H1 (cell line): ENCODE results near the gene GADD45B. TPM values are rescaled to one million over a fixed set of nuclear protein-coding genes. Genes with fewer than 3 reads are reported as not detected.

Experiments used
- CTCF ChIA-PET: fragments of 300-600 bp; sonication (Branson Sonifier 250); formaldehyde crosslinking; loops from one replicate; lab custom pipeline; 2021; ENCODE audit not compliant: partially characterized antibody; lab: Charles Lee
- POLR2A ChIA-PET: fragments of 300-600 bp; sonication (Branson Sonifier 250); formaldehyde crosslinking; loops from one replicate; lab custom pipeline; 2021; ENCODE audit warnings: inconsistent platforms; ENCODE audit not compliant: partially characterized antibody; lab: Charles Lee
- DNase-seq, 2 experiments: peaks; one replicate each; pipeline versions ENCODE4 v3.0.0 to v3.0.0-alpha.2; 2010 to 2022; ENCODE audit warnings: low spot score in 2 of 2, low read depth in 1 of 2, mixed read lengths in 1 of 2
- FAIRE-seq: peaks from 2 replicates; lab custom pipeline; 2011; peaks lifted over from hg19 to GRCh38; lab: Jason Lieb, UNC
- H2AFZ ChIP-seq: 2 replicates; pipeline ENCODE4 v1.8.1; 2012; ENCODE audit warnings: low read length, inconsistent platforms
- H2AK5ac ChIP-seq: 2 replicates; pipeline ENCODE4 v1.6.1; 2013; ENCODE audit warnings: low read depth, low read length
- H2BK120ac ChIP-seq: replicated peaks from 2 replicates; pipeline ENCODE3; 2013; ENCODE audit warnings: low read depth, low read length, inconsistent platforms
- H2BK12ac ChIP-seq: 2 replicates; pipeline ENCODE4 v1.6.1; 2013; ENCODE audit warnings: low read depth, low read length
- H2BK15ac ChIP-seq: 2 replicates; pipeline ENCODE4 v1.6.1; 2013; ENCODE audit warnings: low read length
- H2BK20ac ChIP-seq: 2 replicates; pipeline ENCODE4 v1.6.1; 2013; ENCODE audit warnings: low read length
- H2BK5ac ChIP-seq: 2 replicates; pipeline ENCODE4 v1.6.1; 2013; ENCODE audit warnings: low read depth, low read length
- H3K14ac ChIP-seq: 2 replicates; pipeline ENCODE4 v1.6.1; 2013; ENCODE audit warnings: inconsistent platforms; ENCODE audit not compliant: insufficient read length
- H3K18ac ChIP-seq: 2 replicates; pipeline ENCODE4 v1.6.1; 2013; ENCODE audit warnings: low read length; ENCODE audit errors: extremely low read depth
- H3K23ac ChIP-seq: 2 replicates; pipeline ENCODE4 v1.6.1; 2013; ENCODE audit warnings: inconsistent platforms; ENCODE audit not compliant: insufficient read length
- H3K23me2 ChIP-seq: 2 replicates; pipeline ENCODE4 v1.6.1; 2013; ENCODE audit warnings: low read depth, low read length
- H3K27ac ChIP-seq: 2 replicates; pipeline ENCODE4 v1.6.1; 2011; ENCODE audit warnings: low read depth, low read length, inconsistent platforms
- H3K27me3 ChIP-seq, 4 experiments: replicated peaks in 1 of 4; 1 replicate in 1 of 4; 2 replicates in 3 of 4; pipeline versions ENCODE4 v1.6.1 to v1.8.1; 2011 to 2013; ENCODE audit warnings: low read length in 3 of 4, mild to moderate bottlenecking in 3 of 4, inconsistent platforms in 2 of 4, mixed read lengths in 2 of 4, moderate library complexity in 1 of 4; ENCODE audit not compliant: control insufficient read depth in 3 of 4, insufficient read depth in 3 of 4; ENCODE audit errors: extremely low read depth in 1 of 4
- H3K36me3 ChIP-seq, 4 experiments: 2 replicates each; pipeline versions ENCODE4 v1.6.1 to v1.8.1; 2011 to 2013; ENCODE audit warnings: mild to moderate bottlenecking in 4 of 4, low read length in 3 of 4, moderate library complexity in 2 of 4, control low read depth in 1 of 4, inconsistent platforms in 1 of 4; ENCODE audit not compliant: insufficient read depth in 4 of 4, control insufficient read depth in 2 of 4
- H3K4ac ChIP-seq: replicated peaks from 2 replicates; pipeline ENCODE3; 2013; ENCODE audit warnings: low read length, low read depth, mixed read lengths, inconsistent platforms; ENCODE audit not compliant: insufficient read length
- H3K4me1 ChIP-seq, 4 experiments: replicated peaks in 1 of 4; 1 replicate in 1 of 4; 2 replicates in 3 of 4; pipeline versions ENCODE4 v1.6.1 to v1.8.1; 2011 to 2013; ENCODE audit warnings: low read length in 3 of 4, inconsistent platforms in 2 of 4, mixed read lengths in 1 of 4; ENCODE audit not compliant: insufficient read depth in 4 of 4, control insufficient read depth in 3 of 4
- H3K4me2 ChIP-seq, 2 experiments: 2 replicates each; pipeline versions ENCODE4 v1.6.1 to v1.8.1; 2011 to 2013; ENCODE audit warnings: low read depth in 2 of 2, low read length in 2 of 2, control low read depth in 1 of 2, inconsistent platforms in 1 of 2, mild to moderate bottlenecking in 1 of 2; ENCODE audit not compliant: insufficient read depth in 1 of 2
- H3K4me3 ChIP-seq, 4 experiments: fragments of 200-600, 300-600 bp in 1 of 4; sonication (generic), shearing (Covaris generic), sonication (Bioruptor Twin) in 1 of 4; 2 replicates each; pipeline versions ENCODE4 v1.5.1 to v1.8.1; 2011 to 2016; ENCODE audit warnings: low read length in 4 of 4, low read depth in 3 of 4, control low read depth in 2 of 4, inconsistent platforms in 2 of 4, mild to moderate bottlenecking in 2 of 4, mixed read lengths in 1 of 4, moderate library complexity in 1 of 4; ENCODE audit not compliant: insufficient read depth in 2 of 4; ENCODE audit errors: extremely low read depth in 1 of 4
- H3K56ac ChIP-seq: replicated peaks from 2 replicates; pipeline ENCODE3; 2013; ENCODE audit warnings: low read depth, mild to moderate bottlenecking, mixed read lengths, low read length, inconsistent platforms; ENCODE audit not compliant: insufficient read length
- H3K79me1 ChIP-seq: 2 replicates; pipeline ENCODE4 v1.6.1; 2013; ENCODE audit warnings: low read depth, low read length, control low read depth
- H3K79me2 ChIP-seq, 2 experiments: 2 replicates each; pipeline versions ENCODE4 v1.6.1 to v1.8.1; 2012 to 2013; ENCODE audit warnings: low read length in 2 of 2, mild to moderate bottlenecking in 2 of 2, inconsistent platforms in 1 of 2; ENCODE audit not compliant: insufficient read depth in 2 of 2, control insufficient read depth in 1 of 2
- H3K9ac ChIP-seq, 4 experiments: replicated peaks in 1 of 4; 1 replicate in 1 of 4; 2 replicates in 3 of 4; pipeline versions ENCODE4 v1.6.1 to v1.8.1; 2011 to 2013; ENCODE audit warnings: low read depth in 3 of 4, low read length in 3 of 4, control low read depth in 2 of 4, mild to moderate bottlenecking in 2 of 4, moderate library complexity in 2 of 4, inconsistent platforms in 1 of 4; ENCODE audit errors: extremely low read depth in 1 of 4
- H3K9me3 ChIP-seq, 2 experiments: 2 replicates each; pipeline versions ENCODE4 v1.6.1 to v1.8.1; 2012 to 2013; ENCODE audit warnings: mild to moderate bottlenecking in 2 of 2, moderate library complexity in 2 of 2, control low read depth in 1 of 2, inconsistent platforms in 1 of 2, low read depth in 1 of 2, low read length in 1 of 2, mixed read lengths in 1 of 2; ENCODE audit not compliant: insufficient read depth in 2 of 2
- H4K20me1 ChIP-seq, 2 experiments: replicated peaks in 1 of 2; 2 replicates each; pipeline versions ENCODE3 to v1.8.1; 2011 to 2013; ENCODE audit warnings: inconsistent platforms in 2 of 2, low read length in 2 of 2, mild to moderate bottlenecking in 1 of 2; ENCODE audit not compliant: insufficient read depth in 2 of 2, control insufficient read depth in 1 of 2
- H4K5ac ChIP-seq: 2 replicates; pipeline ENCODE4 v1.6.1; 2013; ENCODE audit warnings: low read length, low read depth, mixed read lengths, inconsistent platforms; ENCODE audit not compliant: insufficient read length
- H4K8ac ChIP-seq: 2 replicates; pipeline ENCODE4 v1.8.0; 2013; ENCODE audit warnings: mild to moderate bottlenecking, moderate library complexity, low read length, inconsistent platforms; ENCODE audit not compliant: insufficient read depth; ENCODE audit errors: extremely low read depth
- H4K91ac ChIP-seq: replicated peaks from 2 replicates; pipeline ENCODE3; 2013; ENCODE audit warnings: low read length, mixed read lengths, inconsistent platforms; ENCODE audit not compliant: insufficient read length
- ATF2 ChIP-seq: IDR thresholded peaks from 2 replicates; pipeline ENCODE4 v1.6.1; 2012; ENCODE audit warnings: low read length, inconsistent platforms
- CTBP2 ChIP-seq: IDR thresholded peaks from 2 replicates; pipeline ENCODE4 v1.7.0; 2011; ENCODE audit warnings: borderline replicate concordance, mild to moderate bottlenecking, moderate library complexity, mixed read lengths, low read length; ENCODE audit not compliant: insufficient read depth, insufficient read length
- EGR1 ChIP-seq: IDR thresholded peaks from 2 replicates; pipeline ENCODE4 v1.6.1; 2011; ENCODE audit warnings: low read depth, low read length, borderline replicate concordance
- EP300 ChIP-seq, 2 experiments: IDR thresholded peaks; 1 replicate in 1 of 2; 2 replicates in 1 of 2; pipeline ENCODE4 v1.6.1; 2011 to 2012; ENCODE audit warnings: low read depth in 2 of 2, low read length in 2 of 2, mild to moderate bottlenecking in 2 of 2, borderline replicate concordance in 1 of 2, inconsistent platforms in 1 of 2, moderate library complexity in 1 of 2
- JUN ChIP-seq: IDR thresholded peaks from 2 replicates; pipeline ENCODE4 v1.6.1; 2011; ENCODE audit warnings: low read depth, mild to moderate bottlenecking, improper control_type of control experiment, low read length
- MAFK ChIP-seq: IDR thresholded peaks from 2 replicates; pipeline ENCODE4 v1.6.1; 2012; ENCODE audit warnings: low read depth, mild to moderate bottlenecking, improper control_type of control experiment, low read length
- MAX ChIP-seq: IDR thresholded peaks from 2 replicates; pipeline ENCODE4 v1.6.1; 2012; ENCODE audit warnings: inconsistent platforms
- RXRA ChIP-seq: IDR thresholded peaks from 2 replicates; pipeline ENCODE4 v1.6.1; 2011; ENCODE audit warnings: low read depth, mild to moderate bottlenecking, low read length, moderate library complexity; ENCODE audit not compliant: insufficient read depth
- SUZ12 ChIP-seq: fragments of 200-600 bp; sonication (generic); IDR thresholded peaks from 2 replicates; pipeline ENCODE4 v1.6.1; 2012; ENCODE audit warnings: mild to moderate bottlenecking, inconsistent platforms, low read length, moderate library complexity, mixed read lengths
- TAF7 ChIP-seq: optimal IDR thresholded peaks from 2 replicates; pipeline ENCODE3; 2011; ENCODE audit warnings: low read depth, mild to moderate bottlenecking, inconsistent platforms, low read length, moderate library complexity, borderline replicate concordance
- WGBS, 2 experiments: shearing (Covaris generic) in 1 of 2; methylation state at CpG; one replicate each; pipeline versions ENCODE4 v1.1.6 to v1.1.7; 2013 to 2015; ENCODE audit warnings: low lambda C conversion rate in 2 of 2, mixed read lengths in 2 of 2, inconsistent platforms in 1 of 2, low coverage in 1 of 2, missing lambda C conversion rate in 1 of 2; ENCODE audit not compliant: insufficient replicate concordance in 2 of 2, insufficient coverage in 1 of 2, insufficient read length in 1 of 2; ENCODE audit errors: extremely low coverage in 1 of 2, missing lambda C conversion rate in 1 of 2; 5-methylcytosine and 5-hydroxymethylcytosine counted together
- polyA plus RNA-seq, 7 experiments: library from polyadenylated mRNA; depleted of rRNA in 3 of 7; stranded (reverse) in 5 of 7; unstranded in 2 of 7; fragments of >200 nt in 5 of 7; fragments of 200-250 nt in 2 of 7; gene quantifications; 1 replicate in 5 of 7; 2 replicates in 1 of 7; 4 replicates in 1 of 7; pipeline versions ENCODE4 v1.2.1 to v1.2.3, GENCODE V29; 2011 to 2013; ENCODE audit warnings: missing spikeins in 2 of 7, mixed read lengths in 2 of 7
- total RNA-seq: library from RNA; stranded (reverse); fragmentation: NEBNext Ultra II Directional; extraction: Animal tissue kit (Norgen Biotek cat#: 25700); gene quantifications from 2 replicates; pipeline ENCODE4 v1.2.1, GENCODE V29; 2021

The GADD45B gene
- total and polyA plus RNA-seq, 2 of the 8 experiments (the other 6 are each of a cell fraction or from before 2014, with no cell fraction given) = 7.4 to 11.4 TPM

- Histone ChIP-seq H2BK15ac (no peak overlapping the region; the same call in 1 of the 2 replicates), H3K4me3 (no peak overlapping the region), H3K4ac (no peak overlapping the region), H3K9ac (no peak overlapping the region), H4K5ac (no peak overlapping the region), H3K23ac (no peak overlapping the region), H4K20me1 (peaks cover 2 to 4% of the 10 kb centered on the region in 2 experiments), H3K9me3 (no peaks in the 10 kb centered on the region), H3K23me2 (peaks cover 16% of the 10 kb centered on the region; the same call in 1 of the 2 replicates), H3K56ac (no peak overlapping the region), H3K27ac (no peak overlapping the region), H3K4me1 (peaks cover 3 to 23% (median 19%) of the 10 kb centered on the region in 4 experiments), H3K4me2 (no peak overlapping the region), H3K36me3 (no peaks in the 10 kb centered on the region), H2BK5ac (no peak overlapping the region), H3K27me3 (peaks cover 17 to 66% (median 46%) of the 10 kb centered on the region in 4 experiments), H4K91ac (peak overlapping the region; percentile 7), H2BK12ac (no peak overlapping the region), H2AK5ac (no peak overlapping the region), H2AFZ (no peak overlapping the region), H3K79me2 (no peaks in the 10 kb centered on the region), H2BK120ac (no peak overlapping the region), H3K18ac (no peak overlapping the region), H4K8ac (no peak overlapping the region), H3K14ac (no peak overlapping the region), H3K79me1 (no peaks in the 10 kb centered on the region), H2BK20ac (no peak overlapping the region)
- ChIA-PET POLR2A (interaction anchor here (16.3 kb wide), 1 partner anchor 14 kb away, joined by 216 read pairs; the partner anchor contains the start of gene GADD45B), CTCF (no interaction called here)
- FAIRE-seq (no peak), DNase-seq (no peak)
- WGBS, 2 experiments = 88% methylated on average over 22 of the region's 23 CpGs; no CpG with 5 or more reads in 1 of the 2 experiments
- TF ChIP-seq JUN (no peak), MAFK (no peak), ATF2 (no peak), MAX (no peak), EGR1 (no peak), EP300 (IDR thresholded peaks at IDR 0.05; ENCODE audit: borderline replicate concordance in 1 of 2, low read depth in 2 of 2, low read length in 2 of 2) (no peak), TAF7 (no peak), RXRA (no peak), CTBP2 (no peak), SUZ12 (no peak)
These were observed 15.3 kb downstream of the GADD45B start for GRCh38 chr19:2491130-2491801.
